WERI-Rb-1 (cell line): ENCODE data around the gene MAFG.

Experiments used
- DNase-seq: peaks from one replicate; pipeline ENCODE4 v3.0.0-alpha.2; 2020
- H3K27ac ChIP-seq: fragments of 250-450 bp; sonication (Bioruptor Pico); 2 replicates; pipeline ENCODE4 v1.5.1; 2020; ENCODE audit warnings: mild to moderate bottlenecking, moderate library complexity
- H3K27me3 ChIP-seq: fragments of 250-450 bp; sonication (Bioruptor Pico); 2 replicates; pipeline ENCODE4 v1.5.1; 2021; ENCODE audit warnings: mild to moderate bottlenecking, low read depth, moderate library complexity; ENCODE audit not compliant: insufficient read depth, severe bottlenecking
- H3K36me3 ChIP-seq: fragments of 250-450 bp; sonication (Bioruptor Pico); 2 replicates; pipeline ENCODE4 v1.5.1; 2020; ENCODE audit warnings: mild to moderate bottlenecking, moderate library complexity
- H3K4me3 ChIP-seq: 2 replicates; pipeline ENCODE4 v1.5.1; 2011; ENCODE audit warnings: low read depth, mild to moderate bottlenecking, control low read depth, low read length
- H3K9me3 ChIP-seq: fragments of 250-450 bp; sonication (Bioruptor Pico); 2 replicates; pipeline ENCODE4 v1.5.1; 2021; ENCODE audit warnings: mild to moderate bottlenecking, moderate library complexity; ENCODE audit not compliant: severe bottlenecking
- TF ChIP-seq, protein P1 (sequence below): IDR thresholded peaks from 2 replicates; pipeline ENCODE4 v1.5.1; 2011; ENCODE audit warnings: low read depth, mild to moderate bottlenecking, control low read depth, inconsistent platforms, low read length

MAFG gene

DNA sequence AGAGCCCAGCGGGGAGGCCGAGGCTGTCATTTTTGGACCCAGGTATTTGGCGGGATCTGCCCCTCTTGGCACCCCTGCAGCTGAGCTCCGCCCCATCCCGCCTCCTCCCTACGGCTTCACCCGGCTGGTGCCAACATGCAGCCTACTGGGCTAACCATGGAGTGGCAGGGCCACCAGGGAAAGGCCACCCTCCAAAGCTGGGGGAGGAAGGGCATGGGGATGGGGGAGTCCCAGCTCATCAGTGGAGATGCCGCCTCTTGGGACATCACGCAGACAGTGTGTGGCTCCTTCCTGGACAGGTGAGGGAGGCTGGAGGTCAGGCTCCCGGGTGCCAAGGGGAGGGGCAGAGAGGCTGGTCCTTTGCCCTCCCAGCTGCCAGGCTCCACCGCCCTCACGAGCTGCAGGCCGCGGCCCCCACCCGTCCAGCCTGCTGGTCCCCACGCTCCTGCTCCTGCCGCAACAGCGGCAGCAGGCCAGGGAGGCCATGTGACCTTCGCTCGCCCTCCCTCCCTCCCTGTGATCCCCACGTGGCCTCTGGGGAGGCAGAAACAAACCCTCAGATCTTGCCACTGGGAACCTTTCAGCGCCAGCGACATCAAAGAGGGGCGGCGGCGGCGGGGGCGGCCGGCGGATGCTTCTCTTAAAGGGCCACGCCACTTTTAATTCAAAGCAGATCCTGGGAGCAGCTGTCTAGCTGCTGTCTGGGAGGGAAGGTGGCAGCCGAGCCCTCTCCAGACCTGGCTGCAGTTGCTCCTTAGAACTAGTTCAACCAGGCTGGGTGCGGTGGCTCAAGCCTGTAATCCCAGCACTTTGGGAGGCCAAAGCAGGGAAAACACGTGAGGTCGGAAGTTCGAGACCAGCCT, 40.2 kb upstream of the MAFG start:
- no peaks in the 10 kb centered on the region for H3K9me3 ChIP-seq
- H3K27ac ChIP-seq, result peak overlapping the region; percentile 35
- H3K4me3 ChIP-seq, result peak overlapping the region; percentile 13
- no peaks in the 10 kb centered on the region; the same call in 1 of the 2 replicates for H3K36me3 ChIP-seq
- DNase-seq, result peak; percentile 97
- TF ChIP-seq, protein P1, sequence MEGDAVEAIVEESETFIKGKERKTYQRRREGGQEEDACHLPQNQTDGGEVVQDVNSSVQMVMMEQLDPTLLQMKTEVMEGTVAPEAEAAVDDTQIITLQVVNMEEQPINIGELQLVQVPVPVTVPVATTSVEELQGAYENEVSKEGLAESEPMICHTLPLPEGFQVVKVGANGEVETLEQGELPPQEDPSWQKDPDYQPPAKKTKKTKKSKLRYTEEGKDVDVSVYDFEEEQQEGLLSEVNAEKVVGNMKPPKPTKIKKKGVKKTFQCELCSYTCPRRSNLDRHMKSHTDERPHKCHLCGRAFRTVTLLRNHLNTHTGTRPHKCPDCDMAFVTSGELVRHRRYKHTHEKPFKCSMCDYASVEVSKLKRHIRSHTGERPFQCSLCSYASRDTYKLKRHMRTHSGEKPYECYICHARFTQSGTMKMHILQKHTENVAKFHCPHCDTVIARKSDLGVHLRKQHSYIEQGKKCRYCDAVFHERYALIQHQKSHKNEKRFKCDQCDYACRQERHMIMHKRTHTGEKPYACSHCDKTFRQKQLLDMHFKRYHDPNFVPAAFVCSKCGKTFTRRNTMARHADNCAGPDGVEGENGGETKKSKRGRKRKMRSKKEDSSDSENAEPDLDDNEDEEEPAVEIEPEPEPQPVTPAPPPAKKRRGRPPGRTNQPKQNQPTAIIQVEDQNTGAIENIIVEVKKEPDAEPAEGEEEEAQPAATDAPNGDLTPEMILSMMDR, result no peak
- H3K27me3 ChIP-seq, result no peaks in the 10 kb centered on the region

DNA sequence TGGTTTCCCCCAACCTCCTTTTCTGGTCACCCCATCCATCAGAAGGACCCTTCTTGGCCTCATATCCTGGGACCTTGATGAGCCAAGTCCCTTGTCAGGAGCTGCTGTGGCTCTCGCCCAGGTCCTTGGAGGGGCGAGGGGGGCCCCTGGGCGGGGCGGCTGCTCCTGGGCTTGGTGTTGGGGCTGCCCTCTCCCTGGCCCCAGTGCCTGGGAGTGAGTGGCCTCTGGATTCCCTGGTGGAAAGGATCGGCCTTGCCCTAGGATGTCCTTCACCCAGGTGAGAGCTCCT, 39.7 kb upstream of the MAFG start:
- no peak for DNase-seq
- TF ChIP-seq, protein P1, result no peak
- Histone ChIP-seq H3K4me3 (no peak overlapping the region), H3K27me3 (no peaks in the 10 kb centered on the region), H3K36me3 (no peaks in the 10 kb centered on the region; the same call in 1 of the 2 replicates), H3K9me3 (no peaks in the 10 kb centered on the region), H3K27ac (peak overlapping the region; percentile 35)

DNA sequence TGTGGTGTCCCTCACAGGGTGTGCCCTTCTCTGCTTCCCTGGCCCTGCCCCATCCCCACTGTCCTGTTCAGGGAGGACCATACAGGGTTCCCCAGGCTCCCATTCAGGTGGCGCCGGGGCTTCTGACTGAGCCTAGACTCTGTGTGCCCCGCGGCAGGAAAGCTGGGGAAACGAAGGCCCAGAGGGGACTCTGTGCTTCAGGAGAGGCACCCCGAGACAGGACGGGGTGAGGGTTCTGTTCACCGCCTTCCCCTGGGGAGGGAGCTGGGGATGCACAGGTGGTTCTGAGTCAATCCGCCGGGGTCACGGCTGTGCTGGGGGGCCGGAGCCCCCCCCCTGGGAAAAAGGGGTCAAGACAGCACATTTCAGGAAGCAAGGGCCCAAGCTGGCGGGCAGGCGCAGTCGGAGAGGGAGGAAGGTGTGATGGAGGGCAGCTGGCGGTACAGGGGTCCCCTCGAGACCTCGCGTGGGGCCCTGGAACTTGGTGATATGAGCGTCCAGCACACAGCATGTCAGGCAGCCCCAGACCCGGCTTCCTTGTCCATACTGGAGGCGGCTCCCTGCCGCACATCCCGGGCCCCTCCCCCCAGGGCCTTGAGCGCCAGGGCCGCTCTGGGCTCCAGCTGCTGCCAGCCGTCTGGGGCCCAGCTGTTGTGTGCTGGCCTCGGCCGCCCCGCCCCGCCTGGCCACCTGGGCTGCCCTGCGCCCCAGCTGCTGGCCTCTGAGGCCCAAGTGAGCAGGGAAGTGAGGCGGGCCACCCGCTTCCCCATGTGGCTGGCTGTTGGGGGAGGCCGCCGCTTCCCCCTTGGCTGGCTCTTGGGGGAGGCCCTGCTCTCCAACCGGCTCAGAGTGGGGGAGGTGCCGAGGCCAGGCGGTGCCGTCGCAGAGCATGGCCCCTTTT, 39.1 kb upstream of the MAFG start:
- Histone ChIP-seq H3K27me3 (no peaks in the 10 kb centered on the region), H3K9me3 (no peaks in the 10 kb centered on the region), H3K4me3 (no peak overlapping the region), H3K27ac (peak overlapping the region; percentile 35), H3K36me3 (no peaks in the 10 kb centered on the region; the same call in 1 of the 2 replicates)
- peak; percentile 69 for DNase-seq
- TF ChIP-seq, protein P1, result no peak

DNA sequence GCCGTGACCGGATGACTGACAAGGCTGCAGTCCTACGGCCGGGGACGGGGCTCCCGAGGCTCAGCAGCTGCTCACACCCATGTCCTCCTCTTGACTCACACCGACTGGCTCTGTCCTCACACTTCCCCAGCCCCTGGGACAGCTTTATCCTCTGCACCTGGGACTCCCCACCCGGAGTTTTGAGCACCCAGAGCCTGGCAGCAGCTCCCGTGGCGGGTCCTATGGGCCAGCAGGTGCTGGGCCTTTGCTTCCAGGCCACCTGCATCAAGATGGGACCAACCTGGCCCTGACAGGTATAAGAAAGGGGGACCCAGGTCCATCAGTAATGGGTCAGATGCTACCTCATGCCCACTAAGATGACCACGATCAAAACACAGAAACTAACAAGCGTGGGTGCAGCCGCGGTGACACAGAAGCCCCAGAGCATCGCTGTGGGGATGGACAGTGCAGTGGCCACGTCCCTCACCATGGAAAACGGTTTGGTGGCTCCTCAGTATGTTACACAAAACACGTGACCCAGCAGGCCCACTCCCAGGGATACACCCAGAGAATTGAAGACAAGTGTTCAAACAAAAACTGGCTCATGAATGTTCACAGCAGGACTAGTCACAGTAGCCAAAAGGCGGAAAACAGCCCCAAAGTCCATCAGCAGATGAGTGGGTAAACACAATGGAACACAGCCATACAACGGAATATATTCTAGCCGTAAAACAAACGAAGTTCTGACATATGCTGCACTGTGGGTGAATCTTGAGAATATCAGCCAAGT, 36.7 kb upstream of the MAFG start:
- H3K27me3 ChIP-seq, result peaks cover 7% of the 10 kb centered on the region
- no peak overlapping the region for H3K4me3 ChIP-seq
- TF ChIP-seq, protein P1, result no peak
- no peak overlapping the region for H3K27ac ChIP-seq
- no peak for DNase-seq
- no peaks in the 10 kb centered on the region for H3K9me3 ChIP-seq
- H3K36me3 ChIP-seq, result no peaks in the 10 kb centered on the region; the same call in 1 of the 2 replicates

DNA sequence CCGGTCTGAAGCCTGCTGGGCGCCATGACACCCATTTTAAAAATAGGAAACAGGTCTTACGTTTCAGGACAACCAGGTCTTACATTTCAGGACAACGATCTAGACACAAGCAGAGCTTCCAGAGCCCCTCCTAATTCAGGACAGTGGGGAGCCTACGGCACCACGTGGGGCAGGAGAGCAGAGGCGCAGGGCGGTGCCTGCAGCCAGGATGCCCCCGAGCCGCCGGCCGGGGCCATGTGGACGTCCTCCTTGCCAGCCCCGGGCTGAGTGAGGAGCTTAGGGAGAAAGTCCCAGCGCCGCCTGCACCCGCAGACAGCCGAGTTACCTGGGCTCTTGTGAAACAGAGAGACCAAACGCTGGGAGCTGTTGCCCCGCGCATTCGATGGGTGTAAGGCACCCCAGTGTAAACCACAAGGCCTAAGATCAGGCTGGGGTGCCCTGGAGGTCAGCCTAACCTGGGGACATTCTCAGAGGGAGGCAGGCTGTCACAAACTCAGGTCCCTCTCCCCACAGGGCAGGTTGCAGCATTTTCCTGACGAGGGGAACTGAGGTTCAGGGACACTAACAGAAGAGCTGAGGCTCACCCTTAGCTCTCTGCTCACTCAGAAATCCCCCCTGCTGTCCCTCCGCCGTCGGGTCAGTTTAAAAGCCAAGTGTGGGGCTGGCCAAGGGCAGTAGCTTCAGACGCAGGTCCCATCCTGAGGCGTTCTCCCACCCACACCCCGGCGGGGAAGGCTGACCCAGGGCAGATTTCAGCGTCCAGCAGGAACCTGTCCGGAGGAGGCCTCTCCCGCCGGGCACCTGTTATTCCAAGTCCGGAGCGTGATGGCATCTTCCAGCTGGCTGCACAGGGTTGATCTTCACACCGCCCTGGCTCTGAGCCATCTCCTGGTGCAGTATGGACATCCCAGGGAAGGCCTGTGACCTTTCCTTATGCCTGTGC, 35.2 kb upstream of the MAFG start:
- DNase-seq, result no peak
- H3K36me3 ChIP-seq, result peaks cover 3% of the 10 kb centered on the region; the same call in 1 of the 2 replicates
- H3K27ac ChIP-seq, result no peak overlapping the region
- H3K27me3 ChIP-seq, result peaks cover 7% of the 10 kb centered on the region
- H3K4me3 ChIP-seq, result no peak overlapping the region
- H3K9me3 ChIP-seq, result no peaks in the 10 kb centered on the region
- TF ChIP-seq, protein P1, result no peak
